Uterus (tissue), 4 donors: ENCODE data around the gene EIPR1. TPM values are rescaled to one million over a fixed set of nuclear protein-coding genes. Genes with fewer than 3 reads are reported as not detected.
"Not testable (repeated sequence)": the region's sequence is repeated elsewhere in the genome, so short reads cannot be mapped to it uniquely, and the experiment has no call there.

Experiments
- DNase-seq, 2 donors: peaks; one replicate each; pipeline ENCODE4 v3.0.0-alpha.2; 2019 to 2020
- H3K27ac ChIP-seq, 2 donors: fragments of 200-600 bp; sonication (generic); 1 replicate in 1 of 2; 2 replicates in 1 of 2; pipeline ENCODE4 v1.5.1; 2016 to 2018
- H3K27me3 ChIP-seq, 2 donors: fragments of 200-600 bp; sonication (generic); one replicate each; pipeline ENCODE4 v1.5.1; 2018 to 2019; ENCODE audit warnings: control low read depth in 1 of 2
- H3K36me3 ChIP-seq, 2 donors: fragments of 200-600 bp; sonication (generic); one replicate each; pipeline ENCODE4 v1.5.1; 2019; ENCODE audit warnings: control low read depth in 1 of 2
- H3K4me1 ChIP-seq, 2 donors: fragments of 200-600 bp; sonication (generic); one replicate each; pipeline ENCODE4 v1.5.1; 2018 to 2019; ENCODE audit warnings: control low read depth in 1 of 2
- H3K4me3 ChIP-seq, 2 donors: fragments of 200-600 bp; sonication (generic); 1 replicate in 1 of 2; 2 replicates in 1 of 2; pipeline ENCODE4 v1.5.1; 2018 to 2019; ENCODE audit warnings: mild to moderate bottlenecking in 1 of 2
- H3K9me3 ChIP-seq, 2 donors: fragments of 200-600 bp; sonication (generic); one replicate each; pipeline ENCODE4 v1.5.1; 2019; ENCODE audit warnings: control low read depth in 1 of 2
- POLR2A ChIP-seq, 2 donors: fragments of 450-650 bp; IDR thresholded peaks; one replicate each; pipeline ENCODE4 v1.6.1; 2016; ENCODE audit warnings: antibody characterized with exemption in 2 of 2, mild to moderate bottlenecking in 1 of 2, moderate library complexity in 1 of 2
- intact Hi-C: fragments of 100-400 bp; cut with DNase I; formaldehyde crosslinking; loops from one replicate; pipeline ENCODE4 v1.15.1; 2023; ENCODE audit warnings: low total_unique reads
- total RNA-seq, 4 donors: library from RNA; depleted of rRNA in 3 of 4; stranded (reverse); fragments of >200 nt in 3 of 4; gene quantifications; one replicate each; pipeline versions ENCODE4 v1.1.0 to v1.2.4, GENCODE V29; 2014 to 2023
- TF ChIP-seq, protein P1 (sequence below), 4 experiments: fragments of 200-600 bp in 2 of 4; fragments of 450-650 bp in 2 of 4; sonication (generic) in 2 of 4; IDR thresholded peaks; one replicate each; pipeline ENCODE4 v1.5.1; 2016 to 2019; ENCODE audit warnings: antibody characterized with exemption in 4 of 4, mild to moderate bottlenecking in 2 of 4, moderate library complexity in 1 of 4
- donor health status: DM: yes; HTN: yes; CAD: no.

The EIPR1 gene
- total RNA-seq, 4 donors from 2014 or later: 0.59 to 28.9 (median 20.4) TPM

DNA sequence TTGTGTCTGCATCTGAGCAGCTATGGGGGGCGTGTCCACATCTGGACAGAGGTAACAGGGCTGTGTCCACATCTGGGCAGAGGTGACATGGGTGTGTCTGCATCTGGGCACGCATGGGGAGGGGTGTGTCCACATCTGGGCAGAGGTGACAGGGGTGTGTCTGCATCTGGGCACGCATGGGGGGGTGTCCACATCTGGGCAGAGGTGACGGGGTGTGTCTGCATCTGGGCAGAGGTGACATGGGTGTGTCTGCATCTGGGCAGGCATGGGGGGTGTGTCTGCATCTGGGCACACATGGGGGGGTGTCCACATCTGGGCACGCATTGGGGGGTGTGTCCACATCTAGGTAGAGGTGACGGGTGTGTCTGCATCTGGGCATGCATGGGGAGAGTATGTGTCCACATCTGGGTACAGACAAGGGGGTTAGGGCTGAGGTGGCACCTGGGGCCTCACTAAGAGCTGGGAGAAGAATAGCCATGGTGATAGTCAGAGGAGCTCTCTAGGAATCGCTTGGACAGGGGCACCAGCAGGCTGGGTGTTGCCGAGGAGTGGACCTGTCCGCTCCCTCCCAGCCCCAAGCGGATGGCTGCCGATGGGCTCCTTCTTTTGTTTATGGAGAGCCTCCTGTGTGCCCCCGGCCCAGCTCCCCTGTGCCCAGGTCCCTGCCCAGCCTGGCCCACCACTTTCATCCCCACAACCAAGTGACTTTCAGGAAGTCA, 177.8 kb downstream of the EIPR1 start:
- Histone ChIP-seq H3K27ac (no peak overlapping the region), H3K36me3 (no peaks in the 10 kb centered on the region), H3K4me3 (no peak overlapping the region), H3K27me3 (no peaks in the 10 kb centered on the region), H3K9me3 (no peaks in the 10 kb centered on the region), H3K4me1 (no peaks in the 10 kb centered on the region)
- TF ChIP-seq, protein P1, sequence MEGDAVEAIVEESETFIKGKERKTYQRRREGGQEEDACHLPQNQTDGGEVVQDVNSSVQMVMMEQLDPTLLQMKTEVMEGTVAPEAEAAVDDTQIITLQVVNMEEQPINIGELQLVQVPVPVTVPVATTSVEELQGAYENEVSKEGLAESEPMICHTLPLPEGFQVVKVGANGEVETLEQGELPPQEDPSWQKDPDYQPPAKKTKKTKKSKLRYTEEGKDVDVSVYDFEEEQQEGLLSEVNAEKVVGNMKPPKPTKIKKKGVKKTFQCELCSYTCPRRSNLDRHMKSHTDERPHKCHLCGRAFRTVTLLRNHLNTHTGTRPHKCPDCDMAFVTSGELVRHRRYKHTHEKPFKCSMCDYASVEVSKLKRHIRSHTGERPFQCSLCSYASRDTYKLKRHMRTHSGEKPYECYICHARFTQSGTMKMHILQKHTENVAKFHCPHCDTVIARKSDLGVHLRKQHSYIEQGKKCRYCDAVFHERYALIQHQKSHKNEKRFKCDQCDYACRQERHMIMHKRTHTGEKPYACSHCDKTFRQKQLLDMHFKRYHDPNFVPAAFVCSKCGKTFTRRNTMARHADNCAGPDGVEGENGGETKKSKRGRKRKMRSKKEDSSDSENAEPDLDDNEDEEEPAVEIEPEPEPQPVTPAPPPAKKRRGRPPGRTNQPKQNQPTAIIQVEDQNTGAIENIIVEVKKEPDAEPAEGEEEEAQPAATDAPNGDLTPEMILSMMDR (IDR thresholded peaks at IDR 0.05): no peak
- no peak for TF ChIP-seq POLR2A (IDR thresholded peaks at IDR 0.05)
- intact Hi-C loops: no loop called here
- DNase-seq: no peak

DNA sequence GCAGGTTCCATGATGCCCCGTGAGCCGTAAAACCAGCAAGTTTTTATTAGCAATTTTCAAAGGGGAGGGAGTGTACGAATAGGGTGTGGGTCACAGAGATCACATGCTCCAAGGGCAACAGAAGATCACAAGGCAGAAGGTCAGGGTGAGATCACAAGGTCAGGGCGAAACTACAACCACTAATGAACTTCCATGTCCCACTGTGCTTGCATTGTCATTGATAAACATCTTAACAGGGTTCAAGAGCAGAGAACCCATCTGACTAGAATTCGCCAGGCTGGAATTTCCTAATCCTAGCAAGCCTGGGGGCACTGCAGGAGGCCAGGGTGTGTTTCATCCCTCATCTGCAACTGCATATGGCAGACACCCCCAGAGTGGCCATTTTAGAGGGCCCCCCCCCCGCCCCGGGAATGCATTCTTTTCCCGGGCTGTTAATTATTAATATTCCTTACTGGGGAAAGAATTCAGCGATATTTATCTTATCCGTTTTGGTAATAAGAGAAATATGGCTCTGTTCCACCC, 178.9 kb downstream of the EIPR1 start:
- H3K9me3 ChIP-seq, H3K36me3 ChIP-seq, H3K27me3 ChIP-seq, H3K4me1 ChIP-seq, intact Hi-C loops, H3K27ac ChIP-seq, DNase-seq, H3K4me3 ChIP-seq: not testable (repeated sequence)

DNA sequence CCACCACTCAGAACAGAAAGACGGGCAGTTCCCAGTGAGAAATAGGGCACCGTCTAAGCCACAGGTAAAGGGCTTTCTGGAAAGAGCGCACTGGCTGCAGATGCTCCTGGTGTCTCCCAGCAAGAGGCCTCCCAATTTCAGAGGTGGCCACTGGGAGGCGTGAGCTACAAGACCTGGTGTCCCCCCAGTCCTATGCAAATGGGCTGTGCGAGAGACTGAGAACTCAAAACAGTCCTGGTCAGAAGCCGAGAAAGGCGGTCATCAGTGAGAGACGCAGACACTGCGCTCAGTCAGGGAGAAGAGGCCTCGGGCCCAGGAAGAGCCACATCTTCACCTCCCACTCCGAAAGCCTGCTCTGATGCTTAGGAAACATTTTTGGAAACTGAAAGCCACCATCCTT, 179.5 kb downstream of the EIPR1 start:
- no peak for DNase-seq
- H3K4me1 ChIP-seq: no peaks in the 10 kb centered on the region
- H3K36me3 ChIP-seq: no peaks in the 10 kb centered on the region
- H3K27me3 ChIP-seq: no peaks in the 10 kb centered on the region
- H3K9me3 ChIP-seq: no peaks in the 10 kb centered on the region
- intact Hi-C loops: no loop called here
- H3K4me3 ChIP-seq: no peak overlapping the region
- no peak overlapping the region for H3K27ac ChIP-seq
- TF ChIP-seq POLR2A (IDR thresholded peaks at IDR 0.05): no peak
- TF ChIP-seq, protein P1 (IDR thresholded peaks at IDR 0.05): no peak

DNA sequence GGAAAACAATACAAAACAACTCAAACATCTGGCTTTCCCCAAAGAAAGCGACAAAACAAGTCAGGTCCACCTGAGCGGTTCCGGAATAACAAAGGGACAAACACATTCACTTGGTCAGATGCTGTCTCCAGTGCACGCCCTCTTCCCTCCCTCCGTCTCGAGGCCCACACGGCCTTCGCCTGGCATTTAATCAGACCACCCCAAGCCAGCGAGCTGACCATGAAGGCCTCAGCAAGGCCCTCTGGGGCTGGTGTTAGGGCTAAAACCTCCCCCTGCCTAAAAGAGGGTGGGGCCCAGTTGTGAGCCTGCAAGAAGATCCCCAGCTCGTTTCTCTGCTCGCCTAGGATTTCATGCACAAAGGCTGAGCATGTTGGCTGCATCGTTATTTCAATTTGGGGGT, 180.3 kb downstream of the EIPR1 start:
- TF ChIP-seq, protein P1 (IDR thresholded peaks at IDR 0.05): no peak
- no peak for TF ChIP-seq POLR2A (IDR thresholded peaks at IDR 0.05)
- intact Hi-C loops: no loop called here

DNA sequence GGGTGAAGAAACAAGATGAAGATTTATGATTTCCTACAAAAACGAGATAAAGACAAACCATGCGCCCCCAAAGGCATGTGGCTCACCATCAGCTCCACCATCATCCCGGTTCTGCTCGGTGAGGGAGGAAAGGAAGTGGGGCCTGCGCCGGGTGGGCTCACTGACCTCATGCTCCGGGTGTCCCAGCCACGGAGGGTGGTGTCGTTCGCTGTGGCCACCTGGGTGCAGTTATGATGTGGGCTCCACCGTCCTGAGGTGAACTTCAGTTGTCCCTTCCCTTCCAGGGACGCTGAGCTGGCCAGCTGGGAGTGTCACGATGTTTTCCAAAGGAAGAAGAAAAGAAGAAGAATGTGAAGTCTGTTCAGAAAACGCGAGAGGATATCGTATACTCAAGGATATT, 180.9 kb downstream of the EIPR1 start:
- DNase-seq: no peak
- intact Hi-C loops: no loop called here

More for the DNA sequence above, 180.3 kb downstream of the EIPR1 start:
- Histone ChIP-seq H3K27ac (no peak overlapping the region), H3K27me3 (no peaks in the 10 kb centered on the region), H3K36me3 (no peaks in the 10 kb centered on the region), H3K9me3 (no peaks in the 10 kb centered on the region), H3K4me1 (no peaks in the 10 kb centered on the region), H3K4me3 (no peak overlapping the region)
- DNase-seq: no peak

More for the DNA sequence above, 180.9 kb downstream of the EIPR1 start:
- Histone ChIP-seq H3K4me1 (no peaks in the 10 kb centered on the region), H3K9me3 (no peaks in the 10 kb centered on the region), H3K27me3 (no peaks in the 10 kb centered on the region), H3K27ac (no peak overlapping the region), H3K4me3 (no peak overlapping the region), H3K36me3 (no peaks in the 10 kb centered on the region)
- TF ChIP-seq, protein P1 (IDR thresholded peaks at IDR 0.05): no peak
- no peak for TF ChIP-seq POLR2A (IDR thresholded peaks at IDR 0.05)
